Uterus (tissue), 4 donors: ENCODE data around the gene SP5. TPM values are rescaled to one million over a fixed set of nuclear protein-coding genes. Genes with fewer than 3 reads are reported as not detected.
"Not testable (repeated sequence)": the region's sequence is repeated elsewhere in the genome, so short reads cannot be mapped to it uniquely, and the experiment has no call there.

Source experiments
- DNase-seq, 2 donors: peaks; one replicate each; pipeline ENCODE4 v3.0.0-alpha.2; 2019 to 2020
- H3K27ac ChIP-seq, 2 donors: fragments of 200-600 bp; sonication (generic); 1 replicate in 1 of 2; 2 replicates in 1 of 2; pipeline ENCODE4 v1.5.1; 2016 to 2018
- H3K27me3 ChIP-seq, 2 donors: fragments of 200-600 bp; sonication (generic); one replicate each; pipeline ENCODE4 v1.5.1; 2018 to 2019; ENCODE audit warnings: control low read depth in 1 of 2
- H3K36me3 ChIP-seq, 2 donors: fragments of 200-600 bp; sonication (generic); one replicate each; pipeline ENCODE4 v1.5.1; 2019; ENCODE audit warnings: control low read depth in 1 of 2
- H3K4me1 ChIP-seq, 2 donors: fragments of 200-600 bp; sonication (generic); one replicate each; pipeline ENCODE4 v1.5.1; 2018 to 2019; ENCODE audit warnings: control low read depth in 1 of 2
- H3K4me3 ChIP-seq, 2 donors: fragments of 200-600 bp; sonication (generic); 1 replicate in 1 of 2; 2 replicates in 1 of 2; pipeline ENCODE4 v1.5.1; 2018 to 2019; ENCODE audit warnings: mild to moderate bottlenecking in 1 of 2
- H3K9me3 ChIP-seq, 2 donors: fragments of 200-600 bp; sonication (generic); one replicate each; pipeline ENCODE4 v1.5.1; 2019; ENCODE audit warnings: control low read depth in 1 of 2
- POLR2A ChIP-seq, 2 donors: fragments of 450-650 bp; IDR thresholded peaks; one replicate each; pipeline ENCODE4 v1.6.1; 2016; ENCODE audit warnings: antibody characterized with exemption in 2 of 2, mild to moderate bottlenecking in 1 of 2, moderate library complexity in 1 of 2
- intact Hi-C: fragments of 100-400 bp; cut with DNase I; formaldehyde crosslinking; loops from one replicate; pipeline ENCODE4 v1.15.1; 2023; ENCODE audit warnings: low total_unique reads
- total RNA-seq, 4 donors: library from RNA; depleted of rRNA in 3 of 4; stranded (reverse); fragments of >200 nt in 3 of 4; gene quantifications; one replicate each; pipeline versions ENCODE4 v1.1.0 to v1.2.4, GENCODE V29; 2014 to 2023
- TF ChIP-seq, protein P1 (sequence below), 4 experiments: fragments of 200-600 bp in 2 of 4; fragments of 450-650 bp in 2 of 4; sonication (generic) in 2 of 4; IDR thresholded peaks; one replicate each; pipeline ENCODE4 v1.5.1; 2016 to 2019; ENCODE audit warnings: antibody characterized with exemption in 4 of 4, mild to moderate bottlenecking in 2 of 4, moderate library complexity in 1 of 4
- donor health status: DM: yes; HTN: yes; CAD: no.

The SP5 gene
- total RNA-seq, 4 donors from 2014 or later, result 0.90 to 4.2 (median 1.0) TPM; not detected in 1

DNA sequence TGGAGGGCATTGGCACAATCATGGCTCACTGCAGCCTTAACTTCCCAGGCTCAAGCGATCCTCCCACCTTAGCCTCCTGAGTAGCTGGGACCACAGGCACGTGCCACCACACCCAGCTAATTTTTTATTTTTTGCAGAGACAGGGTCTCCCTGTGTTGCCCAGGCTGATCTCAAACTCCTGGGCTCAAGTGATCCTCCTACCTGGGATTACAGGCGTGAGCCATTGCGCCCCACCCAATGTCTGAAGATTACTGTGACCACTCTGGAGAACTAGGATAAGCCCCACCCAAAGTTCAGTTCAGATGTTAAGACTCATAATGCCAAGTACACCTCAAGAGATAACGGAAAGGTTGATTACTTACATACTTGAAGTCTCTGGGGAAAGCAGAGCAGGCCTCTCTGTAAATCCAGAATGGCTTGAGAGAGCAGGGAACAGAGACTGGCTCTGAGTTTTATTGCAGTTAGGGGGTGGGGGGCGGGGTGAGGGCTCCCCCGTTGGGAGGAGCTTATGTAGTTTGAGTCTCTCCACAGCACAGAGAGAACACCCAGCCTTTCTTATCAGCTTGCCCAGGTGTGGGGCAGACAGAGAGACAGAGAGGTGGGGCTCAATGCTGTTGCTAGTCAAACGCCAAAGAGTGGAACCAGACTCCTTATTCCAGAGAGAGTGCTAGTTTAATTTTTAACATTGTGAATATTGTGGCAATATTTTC lies 28.5 kb downstream of the SP5 start:
- no peaks in the 10 kb centered on the region for H3K4me1 ChIP-seq
- DNase-seq, result no peak
- H3K27ac ChIP-seq, result no peak overlapping the region
- no peaks in the 10 kb centered on the region for H3K9me3 ChIP-seq
- intact Hi-C loops, result no loop called here
- no peak overlapping the region for H3K4me3 ChIP-seq
- no peaks in the 10 kb centered on the region for H3K27me3 ChIP-seq
- H3K36me3 ChIP-seq, result no peaks in the 10 kb centered on the region
- TF ChIP-seq POLR2A (IDR thresholded peaks at IDR 0.05), result no peak
- TF ChIP-seq, protein P1, sequence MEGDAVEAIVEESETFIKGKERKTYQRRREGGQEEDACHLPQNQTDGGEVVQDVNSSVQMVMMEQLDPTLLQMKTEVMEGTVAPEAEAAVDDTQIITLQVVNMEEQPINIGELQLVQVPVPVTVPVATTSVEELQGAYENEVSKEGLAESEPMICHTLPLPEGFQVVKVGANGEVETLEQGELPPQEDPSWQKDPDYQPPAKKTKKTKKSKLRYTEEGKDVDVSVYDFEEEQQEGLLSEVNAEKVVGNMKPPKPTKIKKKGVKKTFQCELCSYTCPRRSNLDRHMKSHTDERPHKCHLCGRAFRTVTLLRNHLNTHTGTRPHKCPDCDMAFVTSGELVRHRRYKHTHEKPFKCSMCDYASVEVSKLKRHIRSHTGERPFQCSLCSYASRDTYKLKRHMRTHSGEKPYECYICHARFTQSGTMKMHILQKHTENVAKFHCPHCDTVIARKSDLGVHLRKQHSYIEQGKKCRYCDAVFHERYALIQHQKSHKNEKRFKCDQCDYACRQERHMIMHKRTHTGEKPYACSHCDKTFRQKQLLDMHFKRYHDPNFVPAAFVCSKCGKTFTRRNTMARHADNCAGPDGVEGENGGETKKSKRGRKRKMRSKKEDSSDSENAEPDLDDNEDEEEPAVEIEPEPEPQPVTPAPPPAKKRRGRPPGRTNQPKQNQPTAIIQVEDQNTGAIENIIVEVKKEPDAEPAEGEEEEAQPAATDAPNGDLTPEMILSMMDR (IDR thresholded peaks at IDR 0.05), result no peak

DNA sequence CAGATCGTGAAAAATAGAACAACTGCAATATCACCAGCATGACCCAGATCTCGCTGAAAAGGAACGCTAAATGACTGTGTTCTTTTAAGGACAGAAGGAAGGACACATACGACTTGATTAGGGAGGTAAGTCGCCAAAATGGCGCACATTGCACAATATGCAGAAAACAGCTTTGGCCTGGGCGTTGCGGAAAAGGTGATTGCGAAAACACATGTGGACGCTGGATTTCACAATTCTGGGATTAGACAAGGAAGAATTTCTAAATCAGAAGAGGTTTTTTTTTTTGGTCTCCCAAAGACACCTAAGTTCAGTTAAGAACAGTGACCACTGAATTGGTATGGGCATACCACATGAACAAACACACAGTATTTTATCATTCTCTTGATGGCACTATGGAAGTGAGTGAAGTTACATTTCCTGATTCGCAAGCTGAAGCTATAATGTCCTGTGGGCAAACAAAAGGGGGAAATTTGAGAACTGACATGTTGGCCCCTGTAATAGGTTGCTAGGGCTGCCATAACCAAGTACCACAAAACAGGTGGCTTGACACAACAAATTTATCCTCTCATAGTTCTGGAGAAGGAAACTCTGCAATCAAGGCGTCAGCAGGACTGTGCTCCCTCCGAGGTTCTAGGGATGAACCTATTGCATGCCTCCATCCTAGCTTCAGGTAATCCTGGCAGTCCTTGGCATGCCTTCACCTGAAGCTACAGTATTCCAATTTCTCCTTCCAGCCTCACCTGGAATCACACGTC lies 29.3 kb downstream of the SP5 start:
- Histone ChIP-seq H3K4me3 (no peak overlapping the region), H3K4me1 (no peaks in the 10 kb centered on the region), H3K27ac (no peak overlapping the region), H3K27me3 (no peaks in the 10 kb centered on the region), H3K9me3 (no peaks in the 10 kb centered on the region), H3K36me3 (no peaks in the 10 kb centered on the region)
- intact Hi-C loops, result no loop called here
- DNase-seq, result peak in 1 of 2 donors; percentile 44
- no peak for TF ChIP-seq POLR2A (IDR thresholded peaks at IDR 0.05)
- TF ChIP-seq, protein P1 (IDR thresholded peaks at IDR 0.05), result no peak

DNA sequence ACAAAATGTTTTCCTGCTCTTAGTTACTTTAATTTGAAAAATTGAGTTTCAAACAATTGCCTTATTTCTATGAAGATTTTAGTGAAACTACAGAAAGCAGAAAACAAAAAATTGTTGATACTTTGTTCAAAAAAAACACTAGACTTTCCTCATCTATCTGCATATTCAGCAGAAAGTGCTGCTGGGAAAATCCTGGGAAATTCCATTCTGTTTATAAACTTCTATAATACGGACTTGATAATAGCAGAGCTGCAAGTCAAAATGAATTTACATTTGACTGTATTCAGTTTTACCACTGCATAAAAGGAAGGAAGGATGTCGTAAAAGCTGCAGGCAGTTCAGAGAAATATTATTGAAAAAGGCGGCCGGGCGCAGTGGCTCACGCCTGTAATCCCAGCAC lies 30.2 kb downstream of the SP5 start:
- no peaks in the 10 kb centered on the region for H3K27me3 ChIP-seq
- no peaks in the 10 kb centered on the region for H3K9me3 ChIP-seq
- no peaks in the 10 kb centered on the region for H3K4me1 ChIP-seq
- DNase-seq, result no peak
- TF ChIP-seq POLR2A (IDR thresholded peaks at IDR 0.05), result no peak
- TF ChIP-seq, protein P1 (IDR thresholded peaks at IDR 0.05), result no peak
- H3K27ac ChIP-seq, result no peak overlapping the region
- intact Hi-C loops, result no loop called here
- H3K4me3 ChIP-seq, result no peak overlapping the region
- H3K36me3 ChIP-seq, result no peaks in the 10 kb centered on the region

DNA sequence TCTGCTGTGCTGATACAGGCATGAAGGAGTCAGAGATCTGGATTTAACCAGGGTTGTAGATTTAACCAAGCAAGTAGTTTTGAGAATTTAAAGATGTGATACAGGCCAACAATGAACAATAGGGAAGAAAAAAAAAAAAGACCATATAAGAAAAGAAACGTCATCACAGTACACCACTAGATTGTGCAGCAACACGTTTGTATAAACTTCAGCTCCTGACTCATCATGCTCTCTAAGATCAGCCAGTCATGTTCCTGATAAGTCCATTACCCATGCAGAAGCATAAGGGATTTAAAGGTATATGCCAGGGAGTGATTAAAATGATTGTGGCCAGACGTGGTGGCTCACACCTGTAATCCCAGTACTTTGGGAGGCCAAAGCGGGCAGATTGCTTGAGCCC lies 32.8 kb downstream of the SP5 start:
- Histone ChIP-seq H3K36me3 (no peaks in the 10 kb centered on the region), H3K27me3 (no peaks in the 10 kb centered on the region), H3K9me3 (no peaks in the 10 kb centered on the region), H3K4me3 (no peak overlapping the region), H3K27ac (no peak overlapping the region), H3K4me1 (no peaks in the 10 kb centered on the region)
- TF ChIP-seq, protein P1 (IDR thresholded peaks at IDR 0.05), result no peak
- no peak for TF ChIP-seq POLR2A (IDR thresholded peaks at IDR 0.05)
- intact Hi-C loops, result no loop called here
- no peak for DNase-seq

DNA sequence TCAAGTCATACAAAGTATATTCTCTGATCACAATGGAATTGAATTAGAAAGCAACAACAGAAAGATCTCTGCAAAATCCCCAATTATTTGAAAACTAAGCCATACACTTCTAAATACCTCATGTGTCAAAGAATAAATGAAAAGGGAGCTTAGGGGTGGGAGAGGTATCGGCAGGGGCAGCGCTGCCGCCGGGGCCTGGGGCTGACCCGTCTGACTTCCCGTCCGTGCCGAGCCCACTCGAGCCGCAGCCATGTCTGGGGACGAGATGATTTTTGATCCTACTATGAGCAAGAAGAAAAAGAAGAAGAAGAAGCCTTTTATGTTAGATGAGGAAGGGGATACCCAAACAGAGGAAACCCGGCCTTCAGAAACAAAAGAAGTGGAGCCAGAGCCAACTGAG lies 36.4 kb downstream of the SP5 start:
- H3K27ac ChIP-seq, H3K27me3 ChIP-seq, H3K36me3 ChIP-seq, intact Hi-C loops, H3K4me1 ChIP-seq, H3K4me3 ChIP-seq, H3K9me3 ChIP-seq, DNase-seq: not testable (repeated sequence)
